SK-N-SH treated with all-trans-retinoic acid at 6 μM for 48 hours (cell line): ENCODE measurements around the gene DYNC1I1.

Experiments used
- ATAC-seq: fragments of 200-7000 bp; cut with Tn5 transposase; 3 replicates; pipeline ENCODE4 v1.9.1; 2020; ENCODE audit warnings: mild to moderate bottlenecking, moderate library complexity
- ARNTL ChIP-seq: fragments of 450-650 bp; formaldehyde crosslinking; IDR thresholded peaks from 2 replicates; pipeline ENCODE4 v1.5.0; 2020; ENCODE audit warnings: low read depth, mild to moderate bottlenecking, moderate library complexity, borderline replicate concordance
- BACH2 ChIP-seq: fragments of 250-450 bp; sonication (Bioruptor Pico); IDR thresholded peaks from 2 replicates; pipeline ENCODE4 v1.9.0; 2021; ENCODE audit warnings: mild to moderate bottlenecking, borderline replicate concordance
- CREB5 ChIP-seq: fragments of 250-450 bp; sonication (Bioruptor Pico); IDR thresholded peaks from 2 replicates; pipeline ENCODE4 v1.5.1; 2020; ENCODE audit warnings: low read depth, mild to moderate bottlenecking, moderate library complexity
- CSRNP3 ChIP-seq: fragments of 250-450 bp; sonication (Bioruptor Pico); IDR thresholded peaks from 2 replicates; pipeline ENCODE4 v1.5.1; 2021; ENCODE audit warnings: mild to moderate bottlenecking, moderate library complexity
- GLIS3 ChIP-seq: fragments of 250-450 bp; sonication (Bioruptor Pico); IDR thresholded peaks from 2 replicates; pipeline ENCODE4 v1.5.0; 2020; ENCODE audit warnings: mild to moderate bottlenecking, moderate library complexity
- ISL1 ChIP-seq: fragments of 250-450 bp; sonication (Bioruptor Pico); IDR thresholded peaks from 2 replicates; pipeline ENCODE4 v2.1.2; 2022; ENCODE audit warnings: mild to moderate bottlenecking, moderate library complexity
- OSR1 ChIP-seq: fragments of 250-450 bp; sonication (Bioruptor Pico); IDR thresholded peaks from 2 replicates; pipeline ENCODE4 v1.8.0; 2022; ENCODE audit warnings: moderate library complexity, mild to moderate bottlenecking, inconsistent platforms
- PATZ1 ChIP-seq: fragments of 250-450 bp; sonication (Bioruptor Pico); IDR thresholded peaks from 2 replicates; pipeline ENCODE4 v1.8.0; 2020; ENCODE audit warnings: mild to moderate bottlenecking, moderate library complexity, borderline replicate concordance
- POU6F1 ChIP-seq: fragments of 250-450 bp; sonication (Bioruptor Pico); IDR thresholded peaks from 2 replicates; pipeline ENCODE4 v1.8.0; 2021; ENCODE audit warnings: low read depth, mild to moderate bottlenecking, moderate library complexity, borderline replicate concordance
- RARB ChIP-seq: fragments of 250-450 bp; sonication (Bioruptor Pico); IDR thresholded peaks from 2 replicates; pipeline ENCODE4 v1.8.0; 2021; ENCODE audit warnings: mild to moderate bottlenecking, moderate library complexity
- SNAI2 ChIP-seq: fragments of 250-450 bp; sonication (Bioruptor Pico); IDR thresholded peaks from 2 replicates; pipeline ENCODE4 v1.5.0; 2020; ENCODE audit warnings: mild to moderate bottlenecking, moderate library complexity
- TCF4 ChIP-seq: fragments of 250-450 bp; sonication (Bioruptor Pico); IDR thresholded peaks from 2 replicates; pipeline ENCODE4 v1.8.0; 2021; ENCODE audit warnings: mild to moderate bottlenecking, moderate library complexity, borderline replicate concordance
- TOX ChIP-seq: fragments of 250-450 bp; sonication (Bioruptor Pico); IDR thresholded peaks from 2 replicates; pipeline ENCODE4 v1.8.0; 2021; ENCODE audit warnings: mild to moderate bottlenecking, moderate library complexity, borderline replicate concordance
- TSHZ2 ChIP-seq: fragments of 250-450 bp; sonication (Bioruptor Pico); IDR thresholded peaks from 2 replicates; pipeline ENCODE4 v1.5.0; 2020; ENCODE audit warnings: mild to moderate bottlenecking, moderate library complexity
- ZC3H10 ChIP-seq: fragments of 250-450 bp; sonication (Bioruptor Pico); IDR thresholded peaks from 2 replicates; pipeline ENCODE4 v1.5.1; 2021; ENCODE audit warnings: mild to moderate bottlenecking, moderate library complexity
- ZFP3 ChIP-seq: fragments of 250-450 bp; sonication (Bioruptor Pico); IDR thresholded peaks from 2 replicates; pipeline ENCODE4 v1.5.0; 2020; ENCODE audit warnings: mild to moderate bottlenecking, moderate library complexity
- ZFP30 ChIP-seq: fragments of 450-650 bp; formaldehyde crosslinking; IDR thresholded peaks from 2 replicates; pipeline ENCODE4 v1.5.0; 2022; ENCODE audit warnings: mild to moderate bottlenecking, moderate library complexity
- ZNF565 ChIP-seq: fragments of 450-650 bp; formaldehyde crosslinking; conservative IDR thresholded peaks from 2 replicates; pipeline ENCODE4 v1.5.0; 2020; ENCODE audit warnings: low read depth, mild to moderate bottlenecking, moderate library complexity
- ZNF70 ChIP-seq: fragments of 450-650 bp; formaldehyde crosslinking; IDR thresholded peaks from 2 replicates; pipeline ENCODE4 v1.5.0; 2020; ENCODE audit warnings: mild to moderate bottlenecking, moderate library complexity
- ZNF8 ChIP-seq: fragments of 450-650 bp; formaldehyde crosslinking; IDR thresholded peaks from 2 replicates; pipeline ENCODE4 v1.5.0; 2020; ENCODE audit warnings: mild to moderate bottlenecking, moderate library complexity

The DYNC1I1 gene

GRCh38 chr7:95906851-95907250, 134.5 kb downstream of the DYNC1I1 start:
- TF ChIP-seq BACH2 (CRISPR knock-in tag) (no peak), ZFP3 (CRISPR knock-in tag) (no peak), ZFP30 (no peak), TOX (CRISPR knock-in tag) (no peak), CREB5 (CRISPR knock-in tag) (no peak), ISL1 (CRISPR knock-in tag) (no peak), TSHZ2 (CRISPR knock-in tag) (no peak), ARNTL (CRISPR knock-in tag) (no peak)
- no peak for ATAC-seq

GRCh38 chr7:95907337-95907736, 135.0 kb downstream of the DYNC1I1 start:
- ATAC-seq, result no peak
- TF ChIP-seq ZFP3 (CRISPR knock-in tag), result no peak
- TF ChIP-seq SNAI2 (CRISPR knock-in tag), result no peak
- no peak for TF ChIP-seq CSRNP3
- TF ChIP-seq PATZ1, result no peak
- TF ChIP-seq POU6F1 (CRISPR knock-in tag), result no peak
- no peak for TF ChIP-seq TSHZ2 (CRISPR knock-in tag)
- TF ChIP-seq ZC3H10 (CRISPR knock-in tag), result no peak
- no peak for TF ChIP-seq ARNTL (CRISPR knock-in tag)
- no peak for TF ChIP-seq ZNF70 (CRISPR knock-in tag)
- TF ChIP-seq OSR1 (CRISPR knock-in tag), result no peak
- TF ChIP-seq ZNF565 (CRISPR knock-in tag), result no peak
- TF ChIP-seq ZNF8 (CRISPR knock-in tag), result no peak
- no peak for TF ChIP-seq CREB5 (CRISPR knock-in tag)
- no peak for TF ChIP-seq GLIS3 (CRISPR knock-in tag)
- TF ChIP-seq TCF4 (CRISPR knock-in tag), result no peak
- no peak for TF ChIP-seq RARB
- no peak for TF ChIP-seq ZFP30
